HCT116 (cell line): ENCODE data around the gene KMT2D. TPM values are rescaled to one million over a fixed set of nuclear protein-coding genes. Genes with fewer than 3 reads are reported as not detected.

Experiments
- ATAC-seq: fragments of 200-7000 bp; cut with Tn5 transposase; 2 replicates; pipeline ENCODE4 v1.9.1; 2020; ENCODE audit warnings: mild to moderate bottlenecking, moderate library complexity
- BruUV-seq: library from RNA; stranded (reverse); fragments of 400-500 nt; replicated peaks from 2 replicates; lab custom pipeline; 2021; lab: Mats Ljungman, UMichigan
- CTCF ChIA-PET: fragments of 300-600 bp; sonication (Branson Sonifier 250); formaldehyde crosslinking; loops from one replicate; lab custom pipeline; 2021; ENCODE audit warnings: antibody characterized with exemption; lab: Charles Lee
- POLR2A ChIA-PET: fragments of 300-600, 350-600 bp; sonication (Branson Sonifier 250); formaldehyde crosslinking; loops from one replicate; lab custom pipeline; 2021; ENCODE audit warnings: antibody characterized with exemption; lab: Charles Lee
- RAD21 ChIA-PET, 2 experiments: fragments of 300-600 bp; sonication (Branson Sonifier 250); formaldehyde crosslinking; loops; one replicate each; lab custom pipeline; 2023; ENCODE audit warnings: low total read pairs in 2 of 2; ENCODE audit not compliant: uncharacterized antibody in 2 of 2, unreplicated experiment in 2 of 2, low non-redundant PET in 1 of 2; lab: Charles Lee
- DNase-seq: peaks from one replicate; pipeline ENCODE4 v3.0.0-alpha.2; 2010; ENCODE audit warnings: low read depth, low spot score
- H2AFZ ChIP-seq: fragments of 200-600 bp; shearing (Covaris generic), sonication (generic); 2 replicates; pipeline ENCODE4 v1.6.1; 2017; ENCODE audit warnings: low read depth, mixed run types, mixed read lengths, antibody characterized with exemption, low read length; ENCODE audit not compliant: poor library complexity, severe bottlenecking
- H3K27ac ChIP-seq: 2 replicates; pipeline ENCODE4 v1.5.1; 2012; ENCODE audit warnings: low read depth, low read length
- H3K27me3 ChIP-seq: fragments of 200-600 bp; sonication (generic); 2 replicates; pipeline ENCODE4 v1.6.1; 2016; ENCODE audit warnings: mixed run types, low read length, mixed read lengths; ENCODE audit not compliant: insufficient read depth
- H3K36me3 ChIP-seq, 2 experiments: fragments of 200-500 bp in 1 of 2; fragments of 200-600 bp in 1 of 2; sonication (Bioruptor generic) in 1 of 2; sonication (generic) in 1 of 2; 2 replicates each; pipeline versions ENCODE4 v1.5.1 to v1.6.1; 2014 to 2016; ENCODE audit warnings: low read length in 2 of 2, inconsistent platforms in 1 of 2, mixed read lengths in 1 of 2, mixed run types in 1 of 2; ENCODE audit not compliant: insufficient read depth in 2 of 2, control insufficient read depth in 1 of 2
- H3K4me1 ChIP-seq, 2 experiments: fragments of 200-600 bp in 1 of 2; sonication (generic) in 1 of 2; 2 replicates each; pipeline versions ENCODE4 v1.5.1 to v1.6.1; 2012 to 2017; ENCODE audit warnings: low read length in 2 of 2, inconsistent platforms in 1 of 2, mild to moderate bottlenecking in 1 of 2, mixed read lengths in 1 of 2, mixed run types in 1 of 2, moderate library complexity in 1 of 2; ENCODE audit not compliant: insufficient read depth in 2 of 2, control insufficient read depth in 1 of 2
- H3K4me2 ChIP-seq: fragments of 200-600 bp; sonication (generic); 2 replicates; pipeline ENCODE4 v1.6.1; 2017; ENCODE audit warnings: mixed run types, low read length, mixed read lengths
- H3K4me3 ChIP-seq, 2 experiments: fragments of 200-600 bp in 1 of 2; sonication (generic) in 1 of 2; replicated peaks in 1 of 2; 2 replicates each; pipeline ENCODE4 v1.5.1; 2011 to 2016; ENCODE audit warnings: low read length in 2 of 2, control low read depth in 1 of 2, low read depth in 1 of 2, mild to moderate bottlenecking in 1 of 2, mixed read lengths in 1 of 2, mixed run types in 1 of 2
- H3K79me2 ChIP-seq: fragments of 200-600 bp; sonication (generic); 2 replicates; pipeline ENCODE4 v1.6.1; 2017; ENCODE audit warnings: mild to moderate bottlenecking, mixed run types, low read length, moderate library complexity, mixed read lengths; ENCODE audit not compliant: insufficient read depth
- H3K9ac ChIP-seq: fragments of 200-600 bp; sonication (generic); 2 replicates; pipeline ENCODE4 v1.6.1; 2016; ENCODE audit warnings: low read length, mixed read lengths
- H3K9me2 ChIP-seq: fragments of 200-600 bp; sonication (generic), shearing (Covaris generic); 2 replicates; pipeline ENCODE4 v1.6.1; 2017; ENCODE audit warnings: mixed run types, mild to moderate bottlenecking, moderate library complexity; ENCODE audit not compliant: insufficient read depth
- H3K9me3 ChIP-seq, 2 experiments: fragments of 200-500 bp in 1 of 2; fragments of 200-600 bp in 1 of 2; sonication (Bioruptor generic) in 1 of 2; sonication (generic) in 1 of 2; 2 replicates each; pipeline ENCODE4 v1.6.1; 2014 to 2017; ENCODE audit warnings: low read length in 2 of 2, mixed read lengths in 2 of 2, inconsistent platforms in 1 of 2, low read depth in 1 of 2, mild to moderate bottlenecking in 1 of 2, mixed run types in 1 of 2, moderate library complexity in 1 of 2; ENCODE audit not compliant: control insufficient read depth in 1 of 2, insufficient read depth in 1 of 2
- H4K20me1 ChIP-seq: fragments of 200-600 bp; sonication (generic), shearing (Covaris generic); 2 replicates; pipeline ENCODE4 v1.6.1; 2017; ENCODE audit warnings: mixed run types, mild to moderate bottlenecking, moderate library complexity; ENCODE audit not compliant: insufficient read depth
- CBX3 ChIP-seq: IDR thresholded peaks from 2 replicates; pipeline ENCODE4 v1.6.1; 2012; ENCODE audit warnings: low read depth
- CEBPB ChIP-seq: IDR thresholded peaks from 2 replicates; pipeline ENCODE4 v1.6.1; 2012; ENCODE audit warnings: low read depth
- ELF1 ChIP-seq: IDR thresholded peaks from 2 replicates; pipeline ENCODE4 v1.6.1; 2012; ENCODE audit warnings: low read depth, borderline replicate concordance
- JUND ChIP-seq: IDR thresholded peaks from 2 replicates; pipeline ENCODE4 v1.6.1; 2012
- REST ChIP-seq: IDR thresholded peaks from 2 replicates; pipeline ENCODE4 v1.6.1; 2012; ENCODE audit warnings: low read depth
- SP1 ChIP-seq: IDR thresholded peaks from 2 replicates; pipeline ENCODE4 v1.6.1; 2012; ENCODE audit warnings: low read depth
- SRF ChIP-seq: IDR thresholded peaks from 2 replicates; pipeline ENCODE4 v1.6.1; 2012; ENCODE audit warnings: low read depth
- TCF7L2 ChIP-seq: IDR thresholded peaks from 2 replicates; pipeline ENCODE4 v1.7.0; 2011; ENCODE audit warnings: borderline replicate concordance, inconsistent platforms; ENCODE audit not compliant: insufficient read depth, insufficient read length; ENCODE audit errors: extremely low read depth
- intact Hi-C: fragments of 100-400 bp; cut with micrococcal nuclease; formaldehyde crosslinking; loops from 2 replicates; pipeline ENCODE4 v1.10.0; 2022
- total RNA-seq: library from RNA; stranded (reverse); gene quantifications from one replicate; pipeline ENCODE4 v1.2.1, GENCODE V29; 2021; ENCODE audit not compliant: unreplicated experiment
- TF ChIP-seq, protein P1 (sequence below), 3 experiments: fragments of 200-600 bp in 1 of 3; sonication (generic) in 1 of 3; IDR thresholded peaks in 2 of 3; conservative IDR thresholded peaks in 1 of 3; 2 replicates each; pipeline ENCODE4 v1.5.1; 2012 to 2017; ENCODE audit warnings: low read depth in 2 of 3, low read length in 2 of 3, antibody characterized with exemption in 1 of 3, borderline replicate concordance in 1 of 3, control low read depth in 1 of 3, mild to moderate bottlenecking in 1 of 3, mixed read lengths in 1 of 3, mixed run types in 1 of 3, moderate library complexity in 1 of 3; ENCODE audit not compliant: insufficient read depth in 1 of 3

Gene KMT2D
- total RNA-seq, 1 experiment from 2014 or later = 71.3 TPM

DNA sequence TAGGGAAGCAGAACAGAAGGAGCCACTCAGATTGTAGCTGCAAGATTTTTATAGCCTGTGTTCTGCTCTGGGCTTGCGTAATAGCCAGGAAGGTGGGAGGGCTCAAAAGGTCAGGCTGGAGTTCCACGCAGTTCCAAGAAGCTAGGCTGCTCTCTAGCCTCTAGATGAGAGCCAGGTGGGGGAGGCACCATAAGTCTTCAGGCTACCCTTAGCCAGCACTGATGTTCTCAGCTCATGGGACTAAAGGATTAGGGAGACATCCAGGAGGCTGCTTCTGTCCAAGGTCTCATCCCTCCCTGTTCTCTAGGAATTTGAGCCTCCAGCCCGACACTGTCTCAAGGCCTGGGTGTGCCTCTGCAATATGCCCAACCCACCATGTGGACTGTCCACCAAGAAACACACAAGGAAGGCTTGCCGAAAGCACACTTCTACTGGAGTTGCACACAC lies 48.4 kb upstream of the KMT2D start:
- Histone ChIP-seq H2AFZ (no peak overlapping the region), H3K79me2 (peaks cover 4% of the 10 kb centered on the region), H3K9me3 (no peaks in the 10 kb centered on the region), H3K27ac (no peak overlapping the region; the same call in 1 of the 2 replicates), H3K9me2 (no peaks in the 10 kb centered on the region), H3K9ac (no peak overlapping the region), H4K20me1 (no peaks in the 10 kb centered on the region), H3K4me2 (peak overlapping the region; percentile 93), H3K4me3 (peak overlapping the region; percentile 90 to 97), H3K36me3 (no peaks in the 10 kb centered on the region; a peak in 1 of 4 replicates), H3K27me3 (no peaks in the 10 kb centered on the region), H3K4me1 (peaks cover 6 to 29% of the 10 kb centered on the region in 2 experiments; a peak in 3 of 4 replicates)
- DNase-seq = no peak
- BruUV-seq = no TSS peak
- TF ChIP-seq CEBPB = peak; percentile 83
- TF ChIP-seq SRF = no peak
- no peak for TF ChIP-seq REST
- TF ChIP-seq ELF1 = no peak
- TF ChIP-seq TCF7L2 = no peak
- no peak for TF ChIP-seq SP1
- TF ChIP-seq JUND = no peak
- TF ChIP-seq, protein P1, sequence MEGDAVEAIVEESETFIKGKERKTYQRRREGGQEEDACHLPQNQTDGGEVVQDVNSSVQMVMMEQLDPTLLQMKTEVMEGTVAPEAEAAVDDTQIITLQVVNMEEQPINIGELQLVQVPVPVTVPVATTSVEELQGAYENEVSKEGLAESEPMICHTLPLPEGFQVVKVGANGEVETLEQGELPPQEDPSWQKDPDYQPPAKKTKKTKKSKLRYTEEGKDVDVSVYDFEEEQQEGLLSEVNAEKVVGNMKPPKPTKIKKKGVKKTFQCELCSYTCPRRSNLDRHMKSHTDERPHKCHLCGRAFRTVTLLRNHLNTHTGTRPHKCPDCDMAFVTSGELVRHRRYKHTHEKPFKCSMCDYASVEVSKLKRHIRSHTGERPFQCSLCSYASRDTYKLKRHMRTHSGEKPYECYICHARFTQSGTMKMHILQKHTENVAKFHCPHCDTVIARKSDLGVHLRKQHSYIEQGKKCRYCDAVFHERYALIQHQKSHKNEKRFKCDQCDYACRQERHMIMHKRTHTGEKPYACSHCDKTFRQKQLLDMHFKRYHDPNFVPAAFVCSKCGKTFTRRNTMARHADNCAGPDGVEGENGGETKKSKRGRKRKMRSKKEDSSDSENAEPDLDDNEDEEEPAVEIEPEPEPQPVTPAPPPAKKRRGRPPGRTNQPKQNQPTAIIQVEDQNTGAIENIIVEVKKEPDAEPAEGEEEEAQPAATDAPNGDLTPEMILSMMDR (IDR thresholded peaks at IDR 0.05 in 2 of 3, conservative IDR thresholded peaks at IDR 0.05 in 1 of 3; ENCODE audit: borderline replicate concordance in 1 of 3, insufficient read depth in 1 of 3, low read depth in 2 of 3, low read length in 2 of 3) = no peak
- no peak for TF ChIP-seq CBX3
- intact Hi-C loops = no loop called here
- ChIA-PET CTCF (interaction anchor here (1.6 to 4.6 kb wide), 4 partner anchors 11 to 39 kb away, joined by 7 to 27 read pairs (median 13); partner anchors contain the start of gene RHEBL1), POLR2A (interaction anchor here (0.6 to 3.5 kb wide), 4 partner anchors 11 to 157 kb away, joined by 3 to 30 read pairs (median 4); partner anchors contain the start of genes RHEBL1 and TUBA1B), RAD21 (no interaction called here)
- no peak for ATAC-seq
